Prostate gland (tissue), 2 donors: ENCODE results near the gene RSL1D1. TPM values are rescaled to one million over a fixed set of nuclear protein-coding genes. Genes with fewer than 3 reads are reported as not detected.

Experiments
- DNase-seq: peaks from one replicate; pipeline ENCODE4 v3.0.0-alpha.2; 2019; ENCODE audit warnings: low spot score
- H3K27ac ChIP-seq, 2 donors: fragments of 200-600 bp; sonication (generic); 2 replicates each; pipeline ENCODE4 v1.5.1; 2017 to 2019
- H3K27me3 ChIP-seq: fragments of 200-600 bp; sonication (generic); replicated peaks from 2 replicates; pipeline ENCODE4 v1.5.1; 2019; ENCODE audit not compliant: insufficient read depth
- H3K36me3 ChIP-seq, 2 donors: fragments of 200-600 bp; sonication (generic); 1 replicate in 1 of 2; 2 replicates in 1 of 2; pipeline versions ENCODE4 v1.5.1 to v1.8.1; 2017 to 2019
- H3K4me1 ChIP-seq: fragments of 200-600 bp; sonication (generic); replicated peaks from 2 replicates; pipeline ENCODE4 v1.5.1; 2019
- H3K4me3 ChIP-seq, 2 donors: fragments of 200-600 bp; sonication (generic); 2 replicates each; pipeline ENCODE4 v1.5.1; 2017 to 2019
- H3K9me3 ChIP-seq: fragments of 200-600 bp; sonication (generic); 2 replicates; pipeline ENCODE4 v1.5.1; 2017
- POLR2A ChIP-seq: fragments of 450-650 bp; IDR thresholded peaks from one replicate; pipeline ENCODE4 v1.6.1; 2016; ENCODE audit warnings: antibody characterized with exemption, mild to moderate bottlenecking
- POLR2AphosphoS5 ChIP-seq: sonication (generic); formaldehyde crosslinking; IDR thresholded peaks from one replicate; pipeline ENCODE4 v1.6.1; 2017; ENCODE audit warnings: antibody characterized with exemption
- WGBS: methylation state at CpG from one replicate; pipeline ENCODE4 v1.1.5; 2018; 5-methylcytosine and 5-hydroxymethylcytosine counted together
- intact Hi-C: fragments of 100-400 bp; cut with DNase I; formaldehyde crosslinking; loops from one replicate; pipeline ENCODE4 v1.14.2; 2022
- total RNA-seq, 2 donors: library from RNA; depleted of rRNA; stranded (reverse); fragments of >200 nt; gene quantifications; one replicate each; pipeline ENCODE4 v1.1.0, GENCODE V29; 2016
- TF ChIP-seq, protein P1 (sequence below), 4 experiments: fragments of 200-600 bp in 2 of 4; fragments of 450-650 bp in 2 of 4; sonication (generic) in 2 of 4; IDR thresholded peaks; 1 replicate in 3 of 4; 2 replicates in 1 of 4; pipeline ENCODE4 v1.5.1; 2016 to 2019; ENCODE audit warnings: antibody characterized with exemption in 4 of 4, mild to moderate bottlenecking in 2 of 4, moderate library complexity in 2 of 4

RSL1D1 gene
- total RNA-seq, 2 donors from 2014 or later = 100 to 132 TPM

DNA sequence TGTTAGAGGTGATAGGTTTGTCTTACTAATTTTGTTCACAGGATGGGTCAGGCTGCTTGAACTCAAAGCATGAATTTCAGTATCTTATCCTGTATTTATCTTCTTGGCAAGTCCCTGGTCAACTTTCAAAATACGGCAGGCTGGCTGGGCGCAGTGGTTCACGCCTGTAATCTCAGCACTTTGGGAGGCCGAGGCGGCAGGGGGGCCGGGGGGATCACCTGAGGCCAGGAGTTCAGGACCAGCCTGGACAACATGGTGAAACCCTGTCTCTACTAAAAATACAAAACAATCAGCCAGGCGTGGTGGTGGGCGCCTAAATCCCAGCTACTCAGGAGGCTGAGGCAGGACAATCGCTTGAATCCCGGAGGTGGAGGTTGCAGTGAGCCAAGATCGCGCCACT is 25.0 kb upstream of the RSL1D1 start:
- H3K9me3 ChIP-seq = no peaks in the 10 kb centered on the region
- no peaks in the 10 kb centered on the region for H3K27me3 ChIP-seq
- 90% methylated on average over 12 of the region's 12 CpGs for WGBS
- no peak for DNase-seq
- no peak overlapping the region for H3K27ac ChIP-seq
- H3K4me1 ChIP-seq = no peaks in the 10 kb centered on the region
- no peaks in the 10 kb centered on the region for H3K36me3 ChIP-seq
- intact Hi-C loops = no loop called here
- H3K4me3 ChIP-seq = no peak overlapping the region
- TF ChIP-seq, protein P1, sequence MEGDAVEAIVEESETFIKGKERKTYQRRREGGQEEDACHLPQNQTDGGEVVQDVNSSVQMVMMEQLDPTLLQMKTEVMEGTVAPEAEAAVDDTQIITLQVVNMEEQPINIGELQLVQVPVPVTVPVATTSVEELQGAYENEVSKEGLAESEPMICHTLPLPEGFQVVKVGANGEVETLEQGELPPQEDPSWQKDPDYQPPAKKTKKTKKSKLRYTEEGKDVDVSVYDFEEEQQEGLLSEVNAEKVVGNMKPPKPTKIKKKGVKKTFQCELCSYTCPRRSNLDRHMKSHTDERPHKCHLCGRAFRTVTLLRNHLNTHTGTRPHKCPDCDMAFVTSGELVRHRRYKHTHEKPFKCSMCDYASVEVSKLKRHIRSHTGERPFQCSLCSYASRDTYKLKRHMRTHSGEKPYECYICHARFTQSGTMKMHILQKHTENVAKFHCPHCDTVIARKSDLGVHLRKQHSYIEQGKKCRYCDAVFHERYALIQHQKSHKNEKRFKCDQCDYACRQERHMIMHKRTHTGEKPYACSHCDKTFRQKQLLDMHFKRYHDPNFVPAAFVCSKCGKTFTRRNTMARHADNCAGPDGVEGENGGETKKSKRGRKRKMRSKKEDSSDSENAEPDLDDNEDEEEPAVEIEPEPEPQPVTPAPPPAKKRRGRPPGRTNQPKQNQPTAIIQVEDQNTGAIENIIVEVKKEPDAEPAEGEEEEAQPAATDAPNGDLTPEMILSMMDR (IDR thresholded peaks at IDR 0.05) = no peak
- TF ChIP-seq POLR2AphosphoS5 (no peak), POLR2A (no peak)

DNA sequence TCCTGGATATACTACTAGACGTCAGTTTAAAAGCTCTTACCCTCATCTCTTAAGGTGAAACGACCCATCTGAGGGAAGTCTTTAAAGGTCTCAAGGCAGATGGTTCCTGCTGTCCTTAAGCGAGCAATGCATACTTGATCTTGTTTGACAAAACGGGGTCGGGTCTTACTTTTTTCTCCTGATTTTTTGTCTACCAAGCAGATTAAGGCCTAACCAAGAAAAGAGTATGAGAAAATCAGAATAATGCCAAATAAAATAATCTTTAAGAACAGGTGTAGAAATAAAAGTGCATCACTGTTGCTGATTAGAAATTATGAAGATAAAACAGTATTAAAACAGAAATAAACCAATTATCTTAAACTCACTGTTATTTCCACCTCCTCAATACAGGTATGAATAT is 24.4 kb upstream of the RSL1D1 start:
- Histone ChIP-seq H3K27me3 (no peaks in the 10 kb centered on the region), H3K36me3 (no peaks in the 10 kb centered on the region), H3K9me3 (no peaks in the 10 kb centered on the region), H3K4me3 (no peak overlapping the region), H3K4me1 (no peaks in the 10 kb centered on the region), H3K27ac (no peak overlapping the region)
- WGBS = 82% methylated on average over 5 of the region's 5 CpGs
- no peak for DNase-seq
- intact Hi-C loops = no loop called here
- TF ChIP-seq POLR2AphosphoS5 (no peak), POLR2A (no peak)
- TF ChIP-seq, protein P1 (IDR thresholded peaks at IDR 0.05) = no peak

DNA sequence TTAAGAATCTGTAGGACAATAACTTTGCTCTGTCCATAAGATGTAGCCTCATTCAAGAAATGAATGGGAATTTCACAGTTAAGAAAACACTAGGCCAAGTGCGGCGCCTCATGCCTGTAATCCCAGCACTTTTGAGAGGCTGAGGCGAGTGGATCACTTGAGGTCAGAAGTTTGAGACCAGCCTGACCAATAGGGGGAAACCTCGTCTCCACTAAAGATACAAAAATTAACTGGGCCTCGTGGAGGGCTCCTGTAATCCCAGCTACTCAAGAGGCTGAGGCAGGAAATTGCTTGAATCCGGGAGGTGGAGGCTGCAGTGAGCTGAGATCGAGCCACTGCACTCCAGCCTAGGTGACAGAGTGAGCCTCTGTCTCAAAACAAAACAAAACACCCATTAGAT is 19.9 kb upstream of the RSL1D1 start:
- no peak for DNase-seq
- no peaks in the 10 kb centered on the region for H3K4me1 ChIP-seq
- TF ChIP-seq, protein P1 (IDR thresholded peaks at IDR 0.05) = no peak
- TF ChIP-seq POLR2AphosphoS5 = no peak
- TF ChIP-seq POLR2A = no peak
- intact Hi-C loops = no loop called here
- H3K36me3 ChIP-seq = no peaks in the 10 kb centered on the region
- no peaks in the 10 kb centered on the region for H3K9me3 ChIP-seq
- H3K27me3 ChIP-seq = no peaks in the 10 kb centered on the region
- no peak overlapping the region for H3K27ac ChIP-seq
- 54% methylated on average over 7 of the region's 7 CpGs for WGBS
- no peak overlapping the region for H3K4me3 ChIP-seq

DNA sequence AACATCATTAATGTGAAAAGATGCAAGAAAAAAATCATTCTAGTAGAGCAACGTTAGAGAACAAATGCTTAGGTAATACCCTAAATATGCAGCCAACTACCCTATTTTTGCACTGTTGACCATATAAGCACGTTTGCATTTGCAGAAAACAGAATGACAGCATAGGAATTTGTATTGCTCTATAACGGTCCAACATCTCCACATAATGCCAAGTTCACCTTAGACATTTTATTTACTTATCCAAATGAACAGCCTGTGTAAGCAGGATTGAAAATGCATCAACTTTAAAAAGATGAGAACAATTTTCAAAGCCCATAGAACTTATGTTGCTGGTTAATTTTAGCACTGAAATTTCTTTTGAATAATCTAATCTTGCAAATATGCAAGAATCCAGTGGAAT is 19.1 kb upstream of the RSL1D1 start:
- TF ChIP-seq, protein P1 (IDR thresholded peaks at IDR 0.05) = no peak
- TF ChIP-seq POLR2AphosphoS5 (no peak), POLR2A (no peak)

DNA sequence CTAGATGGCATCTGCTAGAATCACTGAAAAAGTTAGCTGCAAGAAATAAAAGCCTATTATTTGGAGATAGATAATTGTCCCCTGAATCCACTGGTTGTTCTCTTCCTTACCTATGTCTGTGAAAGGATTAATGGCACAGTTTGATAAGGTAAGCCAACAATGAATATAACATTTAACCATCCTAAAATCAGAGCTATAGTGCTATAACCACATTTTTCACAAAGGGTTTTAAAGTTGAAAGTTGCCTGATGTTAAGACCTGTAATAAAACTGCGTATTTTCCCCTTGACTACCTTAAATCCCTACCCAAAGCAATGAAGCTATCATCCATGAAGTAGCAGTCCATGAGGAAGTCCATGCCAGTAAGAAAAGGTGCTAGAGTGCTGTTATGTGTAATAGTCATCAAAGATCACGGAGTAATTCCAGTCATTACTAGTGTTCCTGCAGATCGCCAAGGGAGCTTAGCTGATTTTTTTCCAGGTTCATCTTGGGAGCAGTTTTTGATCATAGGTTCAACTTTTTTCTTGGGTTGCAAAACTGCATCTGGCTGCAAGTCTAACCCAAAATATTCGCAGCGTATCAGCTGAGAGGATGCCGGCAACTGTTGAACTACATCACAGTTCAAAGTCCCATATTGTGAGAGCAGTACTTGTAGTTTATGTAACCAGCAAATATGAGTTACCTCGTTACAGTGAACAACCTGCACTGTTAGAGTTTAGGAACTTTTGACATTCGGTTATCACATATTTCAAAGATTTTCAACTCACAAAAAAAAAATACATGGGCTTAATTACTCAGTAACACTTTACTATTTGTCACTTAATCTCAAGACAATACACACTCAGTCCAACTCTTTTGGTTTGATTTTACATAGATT is 18.2 kb upstream of the RSL1D1 start:
- TF ChIP-seq POLR2A (no peak), POLR2AphosphoS5 (no peak)
- TF ChIP-seq, protein P1 (IDR thresholded peaks at IDR 0.05) = no peak
- intact Hi-C loops = no loop called here
- 89% methylated on average over 8 of the region's 8 CpGs for WGBS
- no peaks in the 10 kb centered on the region for H3K4me1 ChIP-seq
- H3K9me3 ChIP-seq = no peaks in the 10 kb centered on the region
- no peaks in the 10 kb centered on the region for H3K36me3 ChIP-seq
- H3K27me3 ChIP-seq = no peaks in the 10 kb centered on the region
- DNase-seq = no peak
- no peak overlapping the region for H3K4me3 ChIP-seq
- no peak overlapping the region for H3K27ac ChIP-seq

More for the DNA sequence above, 19.1 kb upstream of the RSL1D1 start:
- WGBS = 30% methylated on average over 3 of the region's 3 CpGs
- H3K9me3 ChIP-seq = no peaks in the 10 kb centered on the region
- intact Hi-C loops = no loop called here
- H3K4me3 ChIP-seq = no peak overlapping the region
- no peak overlapping the region for H3K27ac ChIP-seq
- DNase-seq = no peak
- no peaks in the 10 kb centered on the region for H3K36me3 ChIP-seq
- no peaks in the 10 kb centered on the region for H3K4me1 ChIP-seq
- no peaks in the 10 kb centered on the region for H3K27me3 ChIP-seq
